GM12878 (cell line): Measurements from ENCODE around the gene PRTN3. TPM values are rescaled to one million over a fixed set of nuclear protein-coding genes. Genes with fewer than 3 reads are reported as not detected.

Experiments used
- ATAC-seq: fragments of 200-7000 bp; cut with Tn5 transposase; 3 replicates; pipeline ENCODE4 v1.9.1; 2020; ENCODE audit warnings: mild to moderate bottlenecking, moderate library complexity
- BruUV-seq: library from RNA; stranded (reverse); fragments of 400-500 nt; replicated peaks from 2 replicates; lab custom pipeline; 2021; lab: Mats Ljungman, UMichigan
- CTCF ChIA-PET: fragments of 300-600 bp; sonication (Branson Sonifier 250); formaldehyde crosslinking; extraction: SDS; loops from one replicate; lab custom pipeline; 2021; ENCODE audit warnings: inconsistent platforms; lab: Yijun Ruan, JAX
- POLR2A ChIA-PET: fragments of 350-600 bp; formaldehyde crosslinking; extraction: SDS; loops from one replicate; lab custom pipeline; 2021; ENCODE audit warnings: inconsistent platforms; lab: Charles Lee
- RAD21 ChIA-PET: fragments of 300-600 bp; sonication (Branson Sonifier 250); formaldehyde crosslinking; loops from one replicate; lab custom pipeline; 2023; ENCODE audit warnings: antibody characterized with exemption; ENCODE audit not compliant: unreplicated experiment; lab: Charles Lee
- SMC1A ChIA-PET: fragments of 300-600 bp; sonication (Branson Sonifier 250); formaldehyde crosslinking; loops from one replicate; lab custom pipeline; 2023; ENCODE audit not compliant: unreplicated experiment, uncharacterized antibody; lab: Charles Lee
- DNase-seq: peaks from one replicate; pipeline ENCODE4 v3.0.0-alpha.2; 2011; ENCODE audit warnings: low read depth, low spot score
- FAIRE-seq: peaks from 3 replicates; lab custom pipeline; 2011; peaks lifted over from hg19 to GRCh38; lab: Jason Lieb, UNC
- H2AFZ ChIP-seq: 2 replicates; pipeline ENCODE4 v1.6.0; 2011; ENCODE audit warnings: low read depth, low read length, control low read depth; ENCODE audit not compliant: control insufficient read depth
- H3K27ac ChIP-seq: 2 replicates; pipeline ENCODE4 v1.5.1; 2011; ENCODE audit warnings: control low read depth; ENCODE audit not compliant: control insufficient read depth, insufficient read depth
- H3K27me3 ChIP-seq, 2 experiments: replicated peaks in 1 of 2; 2 replicates each; pipeline versions ENCODE4 v1.6.0 to v1.6.1; 2011; ENCODE audit warnings: low read length in 1 of 2; ENCODE audit not compliant: control insufficient read depth in 2 of 2, insufficient read depth in 2 of 2
- H3K36me3 ChIP-seq, 2 experiments: 2 replicates each; pipeline ENCODE4 v1.5.1; 2011; ENCODE audit warnings: low read length in 1 of 2; ENCODE audit not compliant: control insufficient read depth in 2 of 2, insufficient read depth in 2 of 2
- H3K4me1 ChIP-seq: 2 replicates; pipeline ENCODE4 v1.6.1; 2011; ENCODE audit warnings: mild to moderate bottlenecking, low read length, moderate library complexity, mixed read lengths; ENCODE audit not compliant: control insufficient read depth, insufficient read depth
- H3K4me2 ChIP-seq: 2 replicates; pipeline ENCODE4 v1.6.0; 2011; ENCODE audit warnings: control low read depth; ENCODE audit not compliant: control insufficient read depth, insufficient read depth
- H3K4me3 ChIP-seq: fragments of 200-600 bp; sonication (generic); 2 replicates; pipeline ENCODE4 v1.5.1; 2016
- H3K79me2 ChIP-seq: 2 replicates; pipeline ENCODE4 v1.6.0; 2011; ENCODE audit warnings: low read length; ENCODE audit not compliant: control insufficient read depth, insufficient read depth
- H3K9ac ChIP-seq: 2 replicates; pipeline ENCODE4 v1.8.0; 2011; ENCODE audit warnings: low read length, control low read depth, mixed read lengths; ENCODE audit not compliant: control insufficient read depth, insufficient read depth
- H3K9me3 ChIP-seq: replicated peaks from 3 replicates; pipeline ENCODE4 v1.5.1; 2011; ENCODE audit warnings: mild to moderate bottlenecking, low read length; ENCODE audit not compliant: control insufficient read depth, insufficient read depth
- H4K20me1 ChIP-seq: 2 replicates; pipeline ENCODE4 v1.6.0; 2011; ENCODE audit not compliant: control insufficient read depth, insufficient read depth
- CHD2 ChIP-seq: IDR thresholded peaks from 2 replicates; pipeline ENCODE4 v1.6.1; 2011; ENCODE audit warnings: low read depth, low read length, improper control_type of control experiment, borderline replicate concordance
- IRF5 ChIP-seq: fragments of 450-650 bp; IDR thresholded peaks from 2 replicates; pipeline ENCODE4 v1.6.1; 2017; ENCODE audit warnings: borderline replicate concordance
- NFYB ChIP-seq: IDR thresholded peaks from 2 replicates; pipeline ENCODE4 v1.6.1; 2011; ENCODE audit warnings: low read depth, mild to moderate bottlenecking, low read length, improper control_type of control experiment, moderate library complexity; ENCODE audit not compliant: insufficient read depth
- RAD21 ChIP-seq: IDR thresholded peaks from 2 replicates; pipeline ENCODE4 v1.6.1; 2011; ENCODE audit warnings: mild to moderate bottlenecking, low read depth, low read length, moderate library complexity; ENCODE audit not compliant: insufficient read depth
- RAD51 ChIP-seq: fragments of 450-650 bp; IDR thresholded peaks from 2 replicates; pipeline ENCODE4 v1.6.1; 2016; ENCODE audit warnings: moderate library complexity, mild to moderate bottlenecking, inconsistent platforms
- TARDBP ChIP-seq: IDR thresholded peaks from 2 replicates; pipeline ENCODE4 v1.6.1; 2016; ENCODE audit warnings: borderline replicate concordance
- ZSCAN29 ChIP-seq: fragments of 450-650 bp; IDR thresholded peaks from 2 replicates; pipeline ENCODE4 v1.6.1; 2017; ENCODE audit warnings: mild to moderate bottlenecking, moderate library complexity
- WGBS: methylation state at CpG from one replicate; pipeline ENCODE4 v1.1.6; 2016; ENCODE audit warnings: low lambda C conversion rate; ENCODE audit not compliant: insufficient replicate concordance, insufficient coverage; ENCODE audit errors: missing lambda C conversion rate; 5-methylcytosine and 5-hydroxymethylcytosine counted together
- in situ Hi-C: fragments of 300-500 bp; cut with MboI; formaldehyde crosslinking; loops from 9 replicates; pipeline ENCODE4 v1.14.3; 2018; ENCODE audit warnings: mixed read lengths
- intact Hi-C: fragments of 100-400 bp; cut with micrococcal nuclease; formaldehyde crosslinking; loops from one replicate; pipeline ENCODE4 v1.14.2; 2022; ENCODE audit not compliant: unreplicated experiment
- polyA plus RNA-seq, 11 experiments: library from polyadenylated mRNA; depleted of rRNA in 4 of 11; unstranded in 6 of 11; stranded (reverse) in 5 of 11; fragments of >200 nt; fragmentation: Nextera tagmentation in 4 of 11; fragmentation: Illumina TruSeq in 1 of 11; extraction: Ambion mirVana in 4 of 11; extraction: Trizol in 1 of 11; gene quantifications; 1 replicate in 1 of 11; 2 replicates in 10 of 11; pipeline versions ENCODE4 v1.2.1 to v1.2.3, GENCODE V29; 2011 to 2016; ENCODE audit warnings: inconsistent platforms in 2 of 11, missing spikeins in 2 of 11, low read depth in 1 of 11
- total RNA-seq, 4 experiments: library from RNA; depleted of rRNA in 3 of 4; stranded (reverse); fragments of >200 nt in 3 of 4; fragmentation: Illumina TruSeq in 1 of 4; extraction: Trizol in 1 of 4; gene quantifications; 2 replicates each; pipeline versions ENCODE4 v1.2.1 to v1.2.3, GENCODE V29; 2013 to 2021

The PRTN3 gene
- total and polyA plus RNA-seq, 10 of the 15 experiments (the other 5 are each of a cell fraction or from before 2014, with no cell fraction given), result 0.08 TPM; not detected in 9

DNA sequence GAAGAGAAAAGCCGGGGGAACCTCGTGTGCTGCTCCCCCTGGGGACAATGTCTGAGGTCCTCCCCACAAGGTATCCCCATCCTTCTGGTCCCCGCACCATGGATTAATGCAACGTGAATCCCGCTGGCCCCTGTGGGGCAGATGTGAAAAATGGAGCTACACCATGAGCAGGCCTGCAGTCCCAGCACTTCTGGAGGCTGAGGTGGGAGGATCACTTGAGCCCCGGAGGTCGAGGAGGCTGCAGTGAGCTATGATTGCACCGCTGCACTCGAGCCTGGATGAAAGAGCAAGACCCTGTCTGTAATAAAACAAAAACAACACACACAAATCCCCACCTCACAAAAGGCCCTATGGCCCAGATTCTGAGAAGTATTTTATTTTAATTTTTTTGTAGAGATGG is 17.5 kb downstream of the PRTN3 start:
- no peak for DNase-seq
- no peaks in the 10 kb centered on the region for H3K79me2 ChIP-seq
- H3K27me3 ChIP-seq, result no peaks in the 10 kb centered on the region; a peak in 1 of 4 replicates
- ChIA-PET SMC1A (no interaction called here), RAD21 (interaction anchor here (1.6 kb wide), 1 partner anchor 60 kb away, joined by 5 read pairs; no protein-coding TSS in a partner anchor), CTCF (interaction anchor here (0.9 to 1.4 kb wide), 3 partner anchors 9 to 140 kb away, joined by 3 to 4 read pairs (median 3); no protein-coding TSS in a partner anchor), POLR2A (interaction anchor here (0.6 to 1.4 kb wide), 3 partner anchors 65 to 578 kb away, joined by 4 to 8 read pairs (median 5); no protein-coding TSS in a partner anchor)
- ATAC-seq, result no peak
- no TSS peak for BruUV-seq
- TF ChIP-seq RAD51 (no peak), CHD2 (no peak), ZSCAN29 (no peak), RAD21 (no peak), TARDBP (no peak), NFYB (no peak), IRF5 (no peak)
- no peaks in the 10 kb centered on the region for H3K36me3 ChIP-seq
- no peak overlapping the region for H2AFZ ChIP-seq
- H3K9ac ChIP-seq, result no peak overlapping the region
- peaks cover 9% of the 10 kb centered on the region for H3K4me1 ChIP-seq
- no peaks in the 10 kb centered on the region for H4K20me1 ChIP-seq
- 56% methylated on average over 9 of the region's 9 CpGs for WGBS
- intact Hi-C loops (no loop called here), in situ Hi-C loops (loop anchor here (5.0 kb wide), 2 partner anchors 64 to 129 kb away; no protein-coding TSS in a partner anchor)
- no peak overlapping the region for H3K4me3 ChIP-seq
- H3K4me2 ChIP-seq, result no peak overlapping the region
- no peaks in the 10 kb centered on the region for H3K9me3 ChIP-seq
- no peak overlapping the region for H3K27ac ChIP-seq
- FAIRE-seq, result no peak
